H1 (cell line): ENCODE results near the gene PHACTR1. TPM values are rescaled to one million over a fixed set of nuclear protein-coding genes. Genes with fewer than 3 reads are reported as not detected.

Experiments
- CTCF ChIA-PET: fragments of 300-600 bp; sonication (Branson Sonifier 250); formaldehyde crosslinking; loops from one replicate; lab custom pipeline; 2021; ENCODE audit not compliant: partially characterized antibody; lab: Charles Lee
- POLR2A ChIA-PET: fragments of 300-600 bp; sonication (Branson Sonifier 250); formaldehyde crosslinking; loops from one replicate; lab custom pipeline; 2021; ENCODE audit warnings: inconsistent platforms; ENCODE audit not compliant: partially characterized antibody; lab: Charles Lee
- DNase-seq, 2 experiments: peaks; one replicate each; pipeline versions ENCODE4 v3.0.0 to v3.0.0-alpha.2; 2010 to 2022; ENCODE audit warnings: low spot score in 2 of 2, low read depth in 1 of 2, mixed read lengths in 1 of 2
- FAIRE-seq: peaks from 2 replicates; lab custom pipeline; 2011; peaks lifted over from hg19 to GRCh38; lab: Jason Lieb, UNC
- H2AFZ ChIP-seq: 2 replicates; pipeline ENCODE4 v1.8.1; 2012; ENCODE audit warnings: low read length, inconsistent platforms
- H2AK5ac ChIP-seq: 2 replicates; pipeline ENCODE4 v1.6.1; 2013; ENCODE audit warnings: low read depth, low read length
- H2BK120ac ChIP-seq: replicated peaks from 2 replicates; pipeline ENCODE3; 2013; ENCODE audit warnings: low read depth, low read length, inconsistent platforms
- H2BK12ac ChIP-seq: 2 replicates; pipeline ENCODE4 v1.6.1; 2013; ENCODE audit warnings: low read depth, low read length
- H2BK15ac ChIP-seq: 2 replicates; pipeline ENCODE4 v1.6.1; 2013; ENCODE audit warnings: low read length
- H2BK20ac ChIP-seq: 2 replicates; pipeline ENCODE4 v1.6.1; 2013; ENCODE audit warnings: low read length
- H2BK5ac ChIP-seq: 2 replicates; pipeline ENCODE4 v1.6.1; 2013; ENCODE audit warnings: low read depth, low read length
- H3K14ac ChIP-seq: 2 replicates; pipeline ENCODE4 v1.6.1; 2013; ENCODE audit warnings: inconsistent platforms; ENCODE audit not compliant: insufficient read length
- H3K18ac ChIP-seq: 2 replicates; pipeline ENCODE4 v1.6.1; 2013; ENCODE audit warnings: low read length; ENCODE audit errors: extremely low read depth
- H3K23ac ChIP-seq: 2 replicates; pipeline ENCODE4 v1.6.1; 2013; ENCODE audit warnings: inconsistent platforms; ENCODE audit not compliant: insufficient read length
- H3K23me2 ChIP-seq: 2 replicates; pipeline ENCODE4 v1.6.1; 2013; ENCODE audit warnings: low read depth, low read length
- H3K27ac ChIP-seq: 2 replicates; pipeline ENCODE4 v1.6.1; 2011; ENCODE audit warnings: low read depth, low read length, inconsistent platforms
- H3K27me3 ChIP-seq, 4 experiments: replicated peaks in 1 of 4; 1 replicate in 1 of 4; 2 replicates in 3 of 4; pipeline versions ENCODE4 v1.6.1 to v1.8.1; 2011 to 2013; ENCODE audit warnings: low read length in 3 of 4, mild to moderate bottlenecking in 3 of 4, inconsistent platforms in 2 of 4, mixed read lengths in 2 of 4, moderate library complexity in 1 of 4; ENCODE audit not compliant: control insufficient read depth in 3 of 4, insufficient read depth in 3 of 4; ENCODE audit errors: extremely low read depth in 1 of 4
- H3K36me3 ChIP-seq, 4 experiments: 2 replicates each; pipeline versions ENCODE4 v1.6.1 to v1.8.1; 2011 to 2013; ENCODE audit warnings: mild to moderate bottlenecking in 4 of 4, low read length in 3 of 4, moderate library complexity in 2 of 4, control low read depth in 1 of 4, inconsistent platforms in 1 of 4; ENCODE audit not compliant: insufficient read depth in 4 of 4, control insufficient read depth in 2 of 4
- H3K4ac ChIP-seq: replicated peaks from 2 replicates; pipeline ENCODE3; 2013; ENCODE audit warnings: low read length, low read depth, mixed read lengths, inconsistent platforms; ENCODE audit not compliant: insufficient read length
- H3K4me1 ChIP-seq, 4 experiments: replicated peaks in 1 of 4; 1 replicate in 1 of 4; 2 replicates in 3 of 4; pipeline versions ENCODE4 v1.6.1 to v1.8.1; 2011 to 2013; ENCODE audit warnings: low read length in 3 of 4, inconsistent platforms in 2 of 4, mixed read lengths in 1 of 4; ENCODE audit not compliant: insufficient read depth in 4 of 4, control insufficient read depth in 3 of 4
- H3K4me2 ChIP-seq, 2 experiments: 2 replicates each; pipeline versions ENCODE4 v1.6.1 to v1.8.1; 2011 to 2013; ENCODE audit warnings: low read depth in 2 of 2, low read length in 2 of 2, control low read depth in 1 of 2, inconsistent platforms in 1 of 2, mild to moderate bottlenecking in 1 of 2; ENCODE audit not compliant: insufficient read depth in 1 of 2
- H3K4me3 ChIP-seq, 4 experiments: fragments of 200-600, 300-600 bp in 1 of 4; sonication (generic), shearing (Covaris generic), sonication (Bioruptor Twin) in 1 of 4; 2 replicates each; pipeline versions ENCODE4 v1.5.1 to v1.8.1; 2011 to 2016; ENCODE audit warnings: low read length in 4 of 4, low read depth in 3 of 4, control low read depth in 2 of 4, inconsistent platforms in 2 of 4, mild to moderate bottlenecking in 2 of 4, mixed read lengths in 1 of 4, moderate library complexity in 1 of 4; ENCODE audit not compliant: insufficient read depth in 2 of 4; ENCODE audit errors: extremely low read depth in 1 of 4
- H3K56ac ChIP-seq: replicated peaks from 2 replicates; pipeline ENCODE3; 2013; ENCODE audit warnings: low read depth, mild to moderate bottlenecking, mixed read lengths, low read length, inconsistent platforms; ENCODE audit not compliant: insufficient read length
- H3K79me1 ChIP-seq: 2 replicates; pipeline ENCODE4 v1.6.1; 2013; ENCODE audit warnings: low read depth, low read length, control low read depth
- H3K79me2 ChIP-seq, 2 experiments: 2 replicates each; pipeline versions ENCODE4 v1.6.1 to v1.8.1; 2012 to 2013; ENCODE audit warnings: low read length in 2 of 2, mild to moderate bottlenecking in 2 of 2, inconsistent platforms in 1 of 2; ENCODE audit not compliant: insufficient read depth in 2 of 2, control insufficient read depth in 1 of 2
- H3K9ac ChIP-seq, 4 experiments: replicated peaks in 1 of 4; 1 replicate in 1 of 4; 2 replicates in 3 of 4; pipeline versions ENCODE4 v1.6.1 to v1.8.1; 2011 to 2013; ENCODE audit warnings: low read depth in 3 of 4, low read length in 3 of 4, control low read depth in 2 of 4, mild to moderate bottlenecking in 2 of 4, moderate library complexity in 2 of 4, inconsistent platforms in 1 of 4; ENCODE audit errors: extremely low read depth in 1 of 4
- H3K9me3 ChIP-seq, 2 experiments: 2 replicates each; pipeline versions ENCODE4 v1.6.1 to v1.8.1; 2012 to 2013; ENCODE audit warnings: mild to moderate bottlenecking in 2 of 2, moderate library complexity in 2 of 2, control low read depth in 1 of 2, inconsistent platforms in 1 of 2, low read depth in 1 of 2, low read length in 1 of 2, mixed read lengths in 1 of 2; ENCODE audit not compliant: insufficient read depth in 2 of 2
- H4K20me1 ChIP-seq, 2 experiments: replicated peaks in 1 of 2; 2 replicates each; pipeline versions ENCODE3 to v1.8.1; 2011 to 2013; ENCODE audit warnings: inconsistent platforms in 2 of 2, low read length in 2 of 2, mild to moderate bottlenecking in 1 of 2; ENCODE audit not compliant: insufficient read depth in 2 of 2, control insufficient read depth in 1 of 2
- H4K5ac ChIP-seq: 2 replicates; pipeline ENCODE4 v1.6.1; 2013; ENCODE audit warnings: low read length, low read depth, mixed read lengths, inconsistent platforms; ENCODE audit not compliant: insufficient read length
- H4K8ac ChIP-seq: 2 replicates; pipeline ENCODE4 v1.8.0; 2013; ENCODE audit warnings: mild to moderate bottlenecking, moderate library complexity, low read length, inconsistent platforms; ENCODE audit not compliant: insufficient read depth; ENCODE audit errors: extremely low read depth
- H4K91ac ChIP-seq: replicated peaks from 2 replicates; pipeline ENCODE3; 2013; ENCODE audit warnings: low read length, mixed read lengths, inconsistent platforms; ENCODE audit not compliant: insufficient read length
- BACH1 ChIP-seq: IDR thresholded peaks from 2 replicates; pipeline ENCODE4 v1.6.1; 2012; ENCODE audit warnings: low read length, improper control_type of control experiment
- BRCA1 ChIP-seq: IDR thresholded peaks from 2 replicates; pipeline ENCODE4 v1.6.1; 2012; ENCODE audit warnings: low read depth, low read length, improper control_type of control experiment
- CBX8 ChIP-seq: fragments of 300-800, 300-1000 bp; sonication (generic); IDR thresholded peaks from 2 replicates; pipeline ENCODE4 v1.7.1; 2016; ENCODE audit warnings: low read depth, low read length, borderline replicate concordance
- EZH2 ChIP-seq: fragments of 200-600 bp; sonication (generic); IDR thresholded peaks from 2 replicates; pipeline ENCODE4 v1.7.1; 2012; ENCODE audit warnings: low read depth, mild to moderate bottlenecking, moderate library complexity, low read length, inconsistent platforms; ENCODE audit not compliant: severe bottlenecking
- KDM1A ChIP-seq: fragments of 200-600, 300-600 bp; sonication (generic); IDR thresholded peaks from 2 replicates; pipeline ENCODE4 v1.7.1; 2016; ENCODE audit warnings: mild to moderate bottlenecking, low read length, borderline replicate concordance
- POLR2A ChIP-seq, 2 experiments: IDR thresholded peaks; 1 replicate in 1 of 2; 2 replicates in 1 of 2; pipeline ENCODE4 v1.6.1; 2011; ENCODE audit warnings: low read depth in 2 of 2, low read length in 2 of 2, mild to moderate bottlenecking in 2 of 2; ENCODE audit errors: control extremely low read depth in 1 of 2
- TCF12 ChIP-seq: IDR thresholded peaks from 2 replicates; pipeline ENCODE4 v1.6.1; 2011; ENCODE audit warnings: low read depth, mild to moderate bottlenecking, low read length
- TEAD4 ChIP-seq: IDR thresholded peaks from 2 replicates; pipeline ENCODE4 v1.6.1; 2012; ENCODE audit warnings: low read depth, low read length, inconsistent platforms, mixed read lengths
- WGBS, 2 experiments: shearing (Covaris generic) in 1 of 2; methylation state at CpG; one replicate each; pipeline versions ENCODE4 v1.1.6 to v1.1.7; 2013 to 2015; ENCODE audit warnings: low lambda C conversion rate in 2 of 2, mixed read lengths in 2 of 2, inconsistent platforms in 1 of 2, low coverage in 1 of 2, missing lambda C conversion rate in 1 of 2; ENCODE audit not compliant: insufficient replicate concordance in 2 of 2, insufficient coverage in 1 of 2, insufficient read length in 1 of 2; ENCODE audit errors: extremely low coverage in 1 of 2, missing lambda C conversion rate in 1 of 2; 5-methylcytosine and 5-hydroxymethylcytosine counted together
- polyA plus RNA-seq, 7 experiments: library from polyadenylated mRNA; depleted of rRNA in 3 of 7; stranded (reverse) in 5 of 7; unstranded in 2 of 7; fragments of >200 nt in 5 of 7; fragments of 200-250 nt in 2 of 7; gene quantifications; 1 replicate in 5 of 7; 2 replicates in 1 of 7; 4 replicates in 1 of 7; pipeline versions ENCODE4 v1.2.1 to v1.2.3, GENCODE V29; 2011 to 2013; ENCODE audit warnings: missing spikeins in 2 of 7, mixed read lengths in 2 of 7
- total RNA-seq: library from RNA; stranded (reverse); fragmentation: NEBNext Ultra II Directional; extraction: Animal tissue kit (Norgen Biotek cat#: 25700); gene quantifications from 2 replicates; pipeline ENCODE4 v1.2.1, GENCODE V29; 2021

The PHACTR1 gene
- total and polyA plus RNA-seq, 2 of the 8 experiments (the other 6 are each of a cell fraction or from before 2014, with no cell fraction given) = 3.9 to 17.1 TPM

- Histone ChIP-seq H2BK12ac (no peak overlapping the region), H2AFZ (no peak overlapping the region)
- no peak for TF ChIP-seq TEAD4
- no peak for TF ChIP-seq EZH2
- no peak for TF ChIP-seq KDM1A
- no peak for TF ChIP-seq BRCA1
- TF ChIP-seq TCF12 = 0 out of 2 replicates have a peak, but pooled peaks have one; percentile 16
- no peak for TF ChIP-seq CBX8
- no peak for TF ChIP-seq POLR2A (IDR thresholded peaks at IDR 0.05; ENCODE audit: control extremely low read depth in 1 of 2, low read depth in 2 of 2, low read length in 2 of 2)
- TF ChIP-seq BACH1 = no peak
- TF ChIP-seq, all 59 proteins: peak for 1
- Histone ChIP-seq H3K9me3 (no peaks in the 10 kb centered on the region), H3K23ac (no peak overlapping the region), H3K4me2 (peak overlapping the region in 1 of 2 experiments; percentile 29; a peak in 1 of 4 replicates), H2BK120ac (no peak overlapping the region), H3K14ac (no peak overlapping the region), H4K5ac (no peak overlapping the region), H3K9ac (no peak overlapping the region), H3K4me3 (no peak overlapping the region), H3K23me2 (no peaks in the 10 kb centered on the region), H3K79me1 (no peaks in the 10 kb centered on the region), H3K27ac (no peak overlapping the region), H4K91ac (no peak overlapping the region), H3K27me3 (no peaks in the 10 kb centered on the region), H2BK5ac (no peak overlapping the region), H2AK5ac (no peak overlapping the region), H3K18ac (no peak overlapping the region), H4K20me1 (no peaks in the 10 kb centered on the region), H3K4ac (no peak overlapping the region), H3K4me1 (peaks cover 0 to 15% (median 5%) of the 10 kb centered on the region in 4 experiments; a peak in 3 of 7 replicates), H4K8ac (no peak overlapping the region), H2BK15ac (no peak overlapping the region), H3K36me3 (no peaks in the 10 kb centered on the region), H3K79me2 (no peaks in the 10 kb centered on the region), H3K56ac (no peak overlapping the region), H2BK20ac (no peak overlapping the region)
- FAIRE-seq (no peak), DNase-seq (no peak)
- WGBS, 2 experiments = 73% methylated on average over 9 of the region's 10 CpGs; no CpG with 5 or more reads in 1 of the 2 experiments
- POLR2A ChIA-PET = no interaction called here
- CTCF ChIA-PET = interaction anchor here (1.2 to 2.5 kb wide), 3 partner anchors 24 to 59 kb away, joined by 3 to 9 read pairs (median 5); no protein-coding TSS in a partner anchor
These were observed 128.8 kb downstream of the PHACTR1 start for GRCh38 chr6:12845224-12846004.
